Measurements from ENCODE around the gene SEPTIN7. TPM values are rescaled to one million over a fixed set of nuclear protein-coding genes. Genes with fewer than 3 reads are reported as not detected.

The SEPTIN7 gene
- total and polyA plus RNA-seq, 2 of the 13 experiments (the other 11 are each of a cell fraction or from before 2014, with no cell fraction given) = 103 to 129 TPM

GRCh38 chr7:35792873-35793489, 7.9 kb upstream of the SEPTIN7 start:
- no peak for TF ChIP-seq CEBPG (CRISPR knock-in tag; IDR thresholded peaks at IDR 0.05)
- TF ChIP-seq ZKSCAN8 (CRISPR knock-in tag; IDR thresholded peaks at IDR 0.05; ENCODE audit: borderline replicate concordance) = no peak
- TF ChIP-seq ZFP91 (CRISPR knock-in tag; IDR thresholded peaks at IDR 0.05; ENCODE audit: borderline replicate concordance) = no peak
- no peak for TF ChIP-seq POLR2AphosphoS5 (IDR thresholded peaks at IDR 0.05; ENCODE audit: low read depth, low read length)
- TF ChIP-seq ZNF281 (CRISPR knock-in tag; IDR thresholded peaks at IDR 0.05; ENCODE audit: borderline replicate concordance) = no peak
- POLR2A ChIA-PET = no interaction called here
- no peaks in the 10 kb centered on the region for H3K79me2 ChIP-seq (ENCODE audit: insufficient read depth, low read length)

More at GRCh38 chr7:35792873-35793489, 7.9 kb upstream of the SEPTIN7 start:
- no peak for DNase-seq (ENCODE audit: low spot score)
- no peaks in the 10 kb centered on the region for H4K20me1 ChIP-seq (ENCODE audit: insufficient read depth, low read length)
- no peak overlapping the region for H3K4me3 ChIP-seq (replicated peaks in 1 of 3; ENCODE audit: insufficient read depth in 1 of 3, low read depth in 2 of 3, low read length in 3 of 3)
- in situ Hi-C loops (cut with HindIII; ENCODE audit: extremely low pct_ligation_motif_present, low pct_unique_long_range_greater_than_20kb) (no loop called here), intact Hi-C loops (cut with micrococcal nuclease; ENCODE audit: unreplicated experiment) (no loop called here)
- CTCF ChIA-PET (ENCODE audit: low intra/inter-chr PET ratio, low total read pairs) = no interaction called here
- H3K9me3 ChIP-seq (ENCODE audit: low read length) = no peaks in the 10 kb centered on the region
- no peak for FAIRE-seq
- H3K9ac ChIP-seq (ENCODE audit: insufficient read depth, low read depth, low read length) = no peak overlapping the region
- H3K27ac ChIP-seq (ENCODE audit: extremely low read length, insufficient read depth, low read length) = no peak overlapping the region
- no peak for ATAC-seq
- H3K36me3 ChIP-seq (replicated peaks in 1 of 2; ENCODE audit: control insufficient read depth in 1 of 2, insufficient read depth in 2 of 2, low read length in 2 of 2) = no peaks in the 10 kb centered on the region
- H3K27me3 ChIP-seq (ENCODE audit: control insufficient read depth in 1 of 2, insufficient read depth in 2 of 2, low read length in 2 of 2) = no peaks in the 10 kb centered on the region
- no peak overlapping the region for H2AFZ ChIP-seq (ENCODE audit: low read length)
- H3K4me2 ChIP-seq (ENCODE audit: low read depth, low read length) = no peak overlapping the region
- H3K4me1 ChIP-seq (ENCODE audit: insufficient read depth, low read length) = peaks cover 6% of the 10 kb centered on the region; the same call in 1 of the 2 replicates
- WGBS (ENCODE audit: low lambda C conversion rate) = 57% methylated on average over 4 of the region's 4 CpGs
- BruUV-seq (replicated peaks) = no TSS peak

All from HepG2 (cell line).